Caco-2 (cell line): Measurements from ENCODE around the gene TRIB2. TPM values are rescaled to one million over a fixed set of nuclear protein-coding genes. Genes with fewer than 3 reads are reported as not detected.

ENCODE experiments used
- BruUV-seq: library from RNA; stranded (reverse); fragments of 400-500 nt; replicated peaks from 2 replicates; lab custom pipeline; 2021; lab: Mats Ljungman, UMichigan
- CTCF ChIA-PET: fragments of 300-600 bp; sonication (Branson Sonifier 250); formaldehyde crosslinking; loops from one replicate; lab custom pipeline; 2022; ENCODE audit warnings: antibody characterized with exemption; lab: Charles Lee
- POLR2A ChIA-PET: fragments of 300-600 bp; sonication (Branson Sonifier 250); formaldehyde crosslinking; loops from one replicate; lab custom pipeline; 2022; ENCODE audit warnings: antibody characterized with exemption; lab: Charles Lee
- DNase-seq, 2 experiments: peaks; one replicate each; pipeline versions ENCODE4 v3.0.0 to v3.0.0-alpha.2; 2020 to 2022
- H3K27me3 ChIP-seq: replicated peaks from 2 replicates; pipeline ENCODE4 v1.6.0; 2011; ENCODE audit warnings: low read length; ENCODE audit not compliant: control insufficient read depth, insufficient read depth
- H3K36me3 ChIP-seq: 2 replicates; pipeline ENCODE4 v1.5.1; 2011; ENCODE audit warnings: low read length; ENCODE audit not compliant: control insufficient read depth, insufficient read depth
- H3K4me1 ChIP-seq: fragments of 250-450 bp; sonication (Bioruptor Pico); 2 replicates; pipeline ENCODE4 v1.5.1; 2020; ENCODE audit warnings: mild to moderate bottlenecking
- H3K4me3 ChIP-seq: 2 replicates; pipeline ENCODE4 v1.5.1; 2011; ENCODE audit warnings: low read depth, mild to moderate bottlenecking, control low read depth, low read length
- H3K9me3 ChIP-seq: fragments of 250-450 bp; sonication (Bioruptor Pico); 2 replicates; pipeline ENCODE4 v1.5.1; 2020; ENCODE audit warnings: mild to moderate bottlenecking, moderate library complexity
- H3K27ac Mint-ChIP-seq: one replicate; pipeline ENCODE4 v1.8.0; 2022; ENCODE audit warnings: mixed read lengths; ENCODE audit not compliant: unreplicated experiment
- H3K27me3 Mint-ChIP-seq: one replicate; pipeline ENCODE4 v1.8.0; 2022; ENCODE audit warnings: mixed read lengths; ENCODE audit not compliant: insufficient read depth, unreplicated experiment
- H3K36me3 Mint-ChIP-seq: one replicate; pipeline ENCODE4 v1.8.0; 2022; ENCODE audit warnings: mild to moderate bottlenecking, mixed read lengths; ENCODE audit not compliant: insufficient read depth, unreplicated experiment
- H3K4me1 Mint-ChIP-seq: one replicate; pipeline ENCODE4 v1.8.0; 2022; ENCODE audit warnings: low read depth, mixed read lengths; ENCODE audit not compliant: unreplicated experiment
- H3K4me3 Mint-ChIP-seq: one replicate; pipeline ENCODE4 v1.8.0; 2022; ENCODE audit warnings: mild to moderate bottlenecking, moderate library complexity, mixed read lengths; ENCODE audit not compliant: unreplicated experiment
- H3K9me3 Mint-ChIP-seq: one replicate; pipeline ENCODE4 v1.8.0; 2022; ENCODE audit warnings: mixed read lengths; ENCODE audit not compliant: unreplicated experiment
- intact Hi-C: fragments of 100-400 bp; cut with micrococcal nuclease; formaldehyde crosslinking; loops from one replicate; pipeline ENCODE4 v1.10.0; 2022; ENCODE audit not compliant: unreplicated experiment
- total RNA-seq: library from RNA; stranded (reverse); gene quantifications from 2 replicates; pipeline ENCODE4 v1.2.3, GENCODE V29; 2022
- TF ChIP-seq, protein P1 (sequence below), 2 experiments: fragments of 200-600 bp in 1 of 2; IDR thresholded peaks; 1 replicate in 1 of 2; 2 replicates in 1 of 2; pipeline versions ENCODE4 v1.5.1 to v1.8.0; 2011 to 2022; ENCODE audit warnings: antibody characterized with exemption in 1 of 2, control low read depth in 1 of 2, inconsistent platforms in 1 of 2, low read depth in 1 of 2, low read length in 1 of 2, mild to moderate bottlenecking in 1 of 2, moderate library complexity in 1 of 2; ENCODE audit not compliant: insufficient read depth in 1 of 2, severe bottlenecking in 1 of 2, unreplicated experiment in 1 of 2

The TRIB2 gene
- total RNA-seq, 1 experiment from 2014 or later: 2.9 TPM

DNA sequence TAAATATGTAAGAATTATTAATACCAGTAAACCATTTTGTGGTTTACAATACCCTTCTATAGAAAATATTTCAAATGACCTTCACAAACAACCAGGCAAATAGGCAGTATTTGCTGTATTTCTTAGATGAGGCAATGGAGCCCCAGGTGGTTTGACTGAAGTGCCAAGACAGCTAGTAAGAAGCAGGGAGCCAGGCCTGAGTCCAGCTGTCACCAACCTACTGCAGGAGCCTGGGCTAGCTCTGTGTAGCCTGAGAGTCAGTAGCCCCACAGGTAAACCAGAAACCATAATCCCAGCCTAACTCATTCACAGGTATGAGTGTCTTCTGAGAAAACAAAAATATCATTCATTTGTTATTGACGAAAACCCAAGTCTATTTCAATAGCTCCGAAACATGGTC is 45.6 kb downstream of the TRIB2 start:
- Histone ChIP-seq H3K36me3 (no peaks in the 10 kb centered on the region), H3K4me3 (no peak overlapping the region), H3K27me3 (no peaks in the 10 kb centered on the region), H3K9me3 (no peaks in the 10 kb centered on the region), H3K4me1 (no peaks in the 10 kb centered on the region)
- Mint-ChIP-seq H3K27me3 (peaks cover 5% of the 10 kb centered on the region), H3K4me3 (no peak overlapping the region), H3K36me3 (no peaks in the 10 kb centered on the region), H3K9me3 (no peaks in the 10 kb centered on the region), H3K27ac (no peak overlapping the region), H3K4me1 (no peaks in the 10 kb centered on the region)
- CTCF ChIA-PET: no interaction called here
- POLR2A ChIA-PET: no interaction called here
- no peak for DNase-seq
- TF ChIP-seq, protein P1, sequence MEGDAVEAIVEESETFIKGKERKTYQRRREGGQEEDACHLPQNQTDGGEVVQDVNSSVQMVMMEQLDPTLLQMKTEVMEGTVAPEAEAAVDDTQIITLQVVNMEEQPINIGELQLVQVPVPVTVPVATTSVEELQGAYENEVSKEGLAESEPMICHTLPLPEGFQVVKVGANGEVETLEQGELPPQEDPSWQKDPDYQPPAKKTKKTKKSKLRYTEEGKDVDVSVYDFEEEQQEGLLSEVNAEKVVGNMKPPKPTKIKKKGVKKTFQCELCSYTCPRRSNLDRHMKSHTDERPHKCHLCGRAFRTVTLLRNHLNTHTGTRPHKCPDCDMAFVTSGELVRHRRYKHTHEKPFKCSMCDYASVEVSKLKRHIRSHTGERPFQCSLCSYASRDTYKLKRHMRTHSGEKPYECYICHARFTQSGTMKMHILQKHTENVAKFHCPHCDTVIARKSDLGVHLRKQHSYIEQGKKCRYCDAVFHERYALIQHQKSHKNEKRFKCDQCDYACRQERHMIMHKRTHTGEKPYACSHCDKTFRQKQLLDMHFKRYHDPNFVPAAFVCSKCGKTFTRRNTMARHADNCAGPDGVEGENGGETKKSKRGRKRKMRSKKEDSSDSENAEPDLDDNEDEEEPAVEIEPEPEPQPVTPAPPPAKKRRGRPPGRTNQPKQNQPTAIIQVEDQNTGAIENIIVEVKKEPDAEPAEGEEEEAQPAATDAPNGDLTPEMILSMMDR (IDR thresholded peaks at IDR 0.05; ENCODE audit: insufficient read depth in 1 of 2, low read depth in 1 of 2, low read length in 1 of 2, severe bottlenecking in 1 of 2, unreplicated experiment in 1 of 2): no peak
- intact Hi-C loops: no loop called here
- BruUV-seq: no TSS peak

DNA sequence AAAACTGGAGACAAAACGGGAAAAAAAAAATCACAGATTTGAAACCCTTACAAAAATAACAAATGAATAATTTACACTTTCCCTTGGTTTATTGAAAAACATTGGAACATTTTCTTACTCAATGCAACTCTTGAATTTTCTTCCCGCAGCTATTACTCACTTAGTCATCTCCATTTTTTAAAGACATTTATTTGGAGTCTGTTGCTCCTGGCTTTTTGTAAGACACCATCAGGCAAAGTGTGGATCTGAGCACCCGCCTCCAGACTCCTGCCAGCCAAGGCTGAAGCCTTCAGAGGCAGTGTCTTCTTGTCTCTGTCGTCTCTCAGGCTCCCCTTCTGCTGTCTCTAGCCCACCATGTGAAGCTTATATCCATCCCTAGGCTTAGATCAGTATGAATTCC is 46.2 kb downstream of the TRIB2 start:
- H3K4me3 ChIP-seq: no peak overlapping the region
- POLR2A ChIA-PET: no interaction called here
- DNase-seq: no peak
- Mint-ChIP-seq H3K4me3 (no peak overlapping the region), H3K27me3 (peaks cover 5% of the 10 kb centered on the region), H3K4me1 (no peaks in the 10 kb centered on the region), H3K27ac (no peak overlapping the region), H3K9me3 (no peaks in the 10 kb centered on the region), H3K36me3 (no peaks in the 10 kb centered on the region)
- H3K9me3 ChIP-seq: no peaks in the 10 kb centered on the region
- CTCF ChIA-PET: no interaction called here
- no peaks in the 10 kb centered on the region for H3K36me3 ChIP-seq
- H3K27me3 ChIP-seq: no peaks in the 10 kb centered on the region
- intact Hi-C loops: no loop called here
- no TSS peak for BruUV-seq
- no peaks in the 10 kb centered on the region for H3K4me1 ChIP-seq
- TF ChIP-seq, protein P1 (IDR thresholded peaks at IDR 0.05; ENCODE audit: insufficient read depth in 1 of 2, low read depth in 1 of 2, low read length in 1 of 2, severe bottlenecking in 1 of 2, unreplicated experiment in 1 of 2): no peak

DNA sequence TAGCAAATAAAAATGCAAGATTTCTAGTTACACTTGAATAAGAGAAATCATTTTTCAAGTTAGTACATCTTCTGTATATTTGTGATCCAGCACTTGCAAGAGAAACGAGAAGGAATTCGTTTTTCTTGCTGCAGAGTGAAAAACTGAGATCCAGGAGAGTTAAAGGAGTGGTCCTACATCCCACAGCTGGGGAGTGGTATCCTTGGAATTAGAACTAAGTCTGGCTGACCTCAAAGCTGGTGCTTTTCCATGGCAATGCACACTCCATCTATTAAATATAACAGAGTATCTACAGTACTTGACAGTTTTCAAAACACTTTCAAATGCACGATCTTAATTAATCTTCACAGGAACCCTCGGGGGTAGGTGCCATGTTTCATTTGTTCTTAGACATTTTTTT is 46.8 kb downstream of the TRIB2 start:
- POLR2A ChIA-PET: no interaction called here
- no peak overlapping the region for H3K27ac Mint-ChIP-seq
- Histone ChIP-seq H3K4me3 (no peak overlapping the region), H3K36me3 (no peaks in the 10 kb centered on the region), H3K4me1 (no peaks in the 10 kb centered on the region), H3K9me3 (no peaks in the 10 kb centered on the region), H3K27me3 (no peaks in the 10 kb centered on the region)
- TF ChIP-seq, protein P1 (IDR thresholded peaks at IDR 0.05; ENCODE audit: insufficient read depth in 1 of 2, low read depth in 1 of 2, low read length in 1 of 2, severe bottlenecking in 1 of 2, unreplicated experiment in 1 of 2): no peak
- intact Hi-C loops: no loop called here
- H3K9me3 Mint-ChIP-seq: no peaks in the 10 kb centered on the region
- H3K36me3 Mint-ChIP-seq: no peaks in the 10 kb centered on the region
- no peaks in the 10 kb centered on the region for H3K4me1 Mint-ChIP-seq
- H3K27me3 Mint-ChIP-seq: peaks cover 7% of the 10 kb centered on the region
- CTCF ChIA-PET: no interaction called here
- no peak overlapping the region for H3K4me3 Mint-ChIP-seq
- no TSS peak for BruUV-seq
- no peak for DNase-seq
